ENCODE measurements around the gene BRIP1. TPM values are rescaled to one million over a fixed set of nuclear protein-coding genes. Genes with fewer than 3 reads are reported as not detected.

The BRIP1 gene
- total RNA-seq, 8 experiments from 2014 or later, result 0.50 to 11.9 (median 1.0) TPM

GRCh38 chr17:61662741-61663140 is 200.6 kb downstream of the BRIP1 start:
- in situ Hi-C loops (cut with MboI; ENCODE audit: low pct_unique_long_range_greater_than_20kb in 2 of 9, low sequenced_read_pairs in 9 of 9, unreplicated experiment in 9 of 9), result no loop called here
- no peak overlapping the region for H3K4me3 ChIP-seq
- ATAC-seq (replicated peaks in 6 of 8), result no peak
- no peak overlapping the region for H3K27ac ChIP-seq
- 13 to 100% (median 83%) methylated on average over 1 to 2 of the region's 2 CpGs; no CpG with 5 or more reads in 1 of the 10 experiments for WGBS, 10 experiments
- peaks cover 0 to 8% of the 10 kb centered on the region in 2 donors for H3K4me1 ChIP-seq (replicated peaks in 1 of 2)

DNA sequence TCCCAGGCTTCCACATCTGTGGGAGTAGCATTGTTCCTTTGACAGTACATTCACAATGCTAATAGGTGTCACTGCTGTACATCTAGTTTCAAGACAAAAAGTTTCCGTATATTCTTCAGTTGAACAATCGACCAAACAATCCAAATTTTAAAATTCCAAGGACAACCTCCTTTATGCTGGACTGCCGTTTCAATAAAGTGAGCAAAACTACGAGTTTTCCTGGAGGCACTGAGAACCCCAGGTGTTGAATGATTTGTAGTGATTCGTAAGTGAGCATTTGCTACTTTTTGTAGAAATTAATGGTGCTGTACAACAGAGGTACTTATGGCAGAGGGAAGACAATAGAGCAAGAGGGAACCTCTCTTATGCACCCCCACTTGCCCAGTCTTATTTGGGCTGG is 201.1 kb downstream of the BRIP1 start:
- 5 to 93% (median 82%) methylated on average over 1 to 5 of the region's 5 CpGs for WGBS, 10 experiments
- in situ Hi-C loops (cut with MboI; ENCODE audit: low pct_unique_long_range_greater_than_20kb in 2 of 9, low sequenced_read_pairs in 9 of 9, unreplicated experiment in 9 of 9), result no loop called here
- ATAC-seq (replicated peaks in 6 of 8), result no peak
- H3K4me1 ChIP-seq (replicated peaks in 1 of 2), result peaks cover 0 to 8% of the 10 kb centered on the region in 2 donors
- no peak overlapping the region for H3K27ac ChIP-seq
- H3K4me3 ChIP-seq, result no peak overlapping the region

- ATAC-seq (replicated peaks in 6 of 8), result no peak
- in situ Hi-C loops (cut with MboI; ENCODE audit: low pct_unique_long_range_greater_than_20kb in 2 of 9, low sequenced_read_pairs in 9 of 9, unreplicated experiment in 9 of 9), result no loop called here
- WGBS, 10 experiments, result 30 to 100% (median 69%) methylated on average over 1 to 4 of the region's 4 CpGs; no CpG with 5 or more reads in 1 of the 10 experiments
- peaks cover 0 to 8% of the 10 kb centered on the region in 2 donors for H3K4me1 ChIP-seq (replicated peaks in 1 of 2)
- no peak overlapping the region for H3K27ac ChIP-seq
- no peak overlapping the region for H3K4me3 ChIP-seq
Measured at GRCh38 chr17:61660746-61661485, 202.4 kb downstream of the BRIP1 start.

DNA sequence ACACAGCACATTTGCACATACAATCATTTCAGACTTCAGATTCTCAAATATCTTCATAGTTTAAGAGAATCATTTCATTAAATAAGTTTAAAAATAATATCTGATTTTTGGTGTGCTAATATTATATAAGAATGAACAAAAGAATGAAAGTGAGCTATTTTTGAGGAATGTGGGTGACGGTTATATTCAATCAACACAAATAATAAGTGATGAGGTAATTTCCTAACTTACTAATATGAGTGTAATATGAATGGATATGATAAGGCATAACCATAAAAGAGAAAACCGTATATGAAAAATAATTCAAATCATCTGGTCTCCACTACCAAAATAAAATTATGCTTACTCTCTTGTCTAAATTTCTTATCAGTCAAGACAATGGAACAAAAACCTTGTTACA is 203.9 kb downstream of the BRIP1 start:
- H3K4me3 ChIP-seq, result no peak overlapping the region
- H3K4me1 ChIP-seq (replicated peaks in 1 of 2), result peaks cover 0 to 8% of the 10 kb centered on the region in 2 donors
- H3K27ac ChIP-seq, result no peak overlapping the region
- in situ Hi-C loops (cut with MboI; ENCODE audit: low pct_unique_long_range_greater_than_20kb in 2 of 9, low sequenced_read_pairs in 9 of 9, unreplicated experiment in 9 of 9), result no loop called here
- no peak for ATAC-seq (replicated peaks in 6 of 8)
- 25 to 100% (median 81%) methylated on average over 1 to 2 of the region's 2 CpGs; no CpG with 5 or more reads in 1 of the 10 experiments for WGBS, 10 experiments

DNA sequence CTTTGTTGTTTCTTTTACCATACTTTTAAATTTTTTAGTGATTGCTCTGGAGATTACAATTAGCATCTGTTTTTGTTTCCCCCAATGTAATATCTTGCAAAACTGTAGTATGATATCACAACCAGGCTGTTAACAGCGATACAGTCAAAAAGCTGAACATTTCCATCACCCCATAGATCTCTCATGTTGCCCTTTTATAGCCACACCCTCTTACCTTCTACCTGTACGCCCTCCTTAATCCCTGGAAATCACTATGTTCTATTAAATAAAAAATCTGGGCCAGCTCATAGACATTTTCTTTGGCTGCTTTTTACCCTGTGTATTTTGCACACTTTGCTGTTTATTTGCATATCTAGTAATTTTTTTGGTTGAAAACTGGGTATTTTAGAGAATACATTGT is 205.1 kb downstream of the BRIP1 start:
- Histone ChIP-seq H3K4me3 (no peak overlapping the region), H3K4me1 (replicated peaks in 1 of 2) (peaks cover 0 to 2% of the 10 kb centered on the region in 2 donors), H3K27ac (no peak overlapping the region)
- 31 to 100% (median 75%) methylated on average over 1 to 2 of the region's 2 CpGs; no CpG with 5 or more reads in 1 of the 10 experiments for WGBS, 10 experiments
- ATAC-seq (replicated peaks in 6 of 8), result no peak
- in situ Hi-C loops (cut with MboI; ENCODE audit: low pct_unique_long_range_greater_than_20kb in 2 of 9, low sequenced_read_pairs in 9 of 9, unreplicated experiment in 9 of 9), result no loop called here

- ATAC-seq (replicated peaks in 6 of 8), result no peak
- in situ Hi-C loops (cut with MboI; ENCODE audit: low pct_unique_long_range_greater_than_20kb in 2 of 9, low sequenced_read_pairs in 9 of 9, unreplicated experiment in 9 of 9), result no loop called here
- Histone ChIP-seq H3K27ac (no peak overlapping the region), H3K4me1 (replicated peaks in 1 of 2) (no peaks in the 10 kb centered on the region), H3K4me3 (no peak overlapping the region)
Measured at GRCh38 chr17:61657338-61657737, 206.0 kb downstream of the BRIP1 start.

DNA sequence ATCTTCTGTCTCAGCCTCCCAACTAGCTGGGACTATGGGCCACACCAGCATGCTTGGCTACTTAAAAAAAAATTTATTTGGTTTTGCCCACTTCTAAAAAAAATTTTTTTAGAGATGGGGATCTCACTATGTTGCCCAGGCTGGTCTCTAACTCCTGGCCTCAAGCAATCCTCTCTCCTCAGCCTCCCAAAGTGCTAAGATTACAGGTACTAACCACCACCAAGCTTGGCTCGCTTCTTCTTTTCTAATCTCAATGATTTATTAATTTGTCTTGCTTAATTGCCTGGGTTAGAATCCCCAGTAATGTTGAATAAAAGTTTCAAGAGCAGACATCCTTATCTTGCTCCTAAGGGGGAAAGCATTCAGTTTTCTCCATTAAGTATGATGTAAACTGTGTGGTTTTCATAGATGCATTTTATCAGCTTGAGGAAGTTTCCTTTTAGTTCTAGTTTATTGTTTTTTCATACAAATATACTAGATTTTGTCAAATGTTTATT is 206.6 kb downstream of the BRIP1 start:
- H3K4me3 ChIP-seq, result no peak overlapping the region
- WGBS, 10 experiments, result 22 to 100% (median 83%) methylated on average over 1 of the region's 1 CpG; no CpG with 5 or more reads in 2 of the 10 experiments
- no peaks in the 10 kb centered on the region for H3K4me1 ChIP-seq (replicated peaks in 1 of 2)
- H3K27ac ChIP-seq, result no peak overlapping the region
- no peak for ATAC-seq (replicated peaks in 6 of 8)
- in situ Hi-C loops (cut with MboI; ENCODE audit: low pct_unique_long_range_greater_than_20kb in 2 of 9, low sequenced_read_pairs in 9 of 9, unreplicated experiment in 9 of 9), result no loop called here

DNA sequence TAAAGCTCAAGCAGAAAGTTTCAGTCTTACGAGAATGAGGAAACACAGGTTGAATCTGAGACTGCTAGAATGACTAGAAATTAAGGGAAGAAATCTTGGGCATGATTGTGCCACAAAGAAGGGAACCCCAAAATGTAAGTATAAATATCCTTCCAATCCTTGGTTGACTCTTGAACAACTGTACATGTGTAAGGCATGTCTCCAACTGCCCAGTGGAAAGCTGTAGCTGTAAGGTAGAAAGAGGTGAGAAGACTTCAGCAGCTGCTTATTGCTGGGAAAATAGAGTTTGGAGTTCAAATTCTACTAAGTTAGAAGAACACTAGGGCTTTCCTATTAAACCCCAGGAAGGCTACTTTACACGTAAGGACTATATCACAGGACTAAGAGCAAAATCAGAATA is 212.6 kb downstream of the BRIP1 start:
- 48 to 94% (median 84%) methylated on average over 1 to 2 of the region's 2 CpGs; no CpG with 5 or more reads in 3 of the 10 experiments for WGBS, 10 experiments
- no peak for ATAC-seq (replicated peaks in 6 of 8)
- H3K4me1 ChIP-seq (replicated peaks in 1 of 2), result no peaks in the 10 kb centered on the region
- H3K27ac ChIP-seq, result no peak overlapping the region
- in situ Hi-C loops (cut with MboI; ENCODE audit: low pct_unique_long_range_greater_than_20kb in 2 of 9, low sequenced_read_pairs in 9 of 9, unreplicated experiment in 9 of 9), result no loop called here
- H3K4me3 ChIP-seq, result no peak overlapping the region

- 0 to 88% (median 0%) methylated on average over 1 of the region's 1 CpG; no CpG with 5 or more reads in 3 of the 10 experiments for WGBS, 10 experiments
- Histone ChIP-seq H3K4me1 (replicated peaks in 1 of 2) (no peaks in the 10 kb centered on the region), H3K27ac (no peak overlapping the region), H3K4me3 (no peak overlapping the region)
- in situ Hi-C loops (cut with MboI; ENCODE audit: low pct_unique_long_range_greater_than_20kb in 2 of 9, low sequenced_read_pairs in 9 of 9, unreplicated experiment in 9 of 9), result no loop called here
- no peak for ATAC-seq (replicated peaks in 6 of 8)
Measured at GRCh38 chr17:61648587-61648986, 214.7 kb downstream of the BRIP1 start.

DNA sequence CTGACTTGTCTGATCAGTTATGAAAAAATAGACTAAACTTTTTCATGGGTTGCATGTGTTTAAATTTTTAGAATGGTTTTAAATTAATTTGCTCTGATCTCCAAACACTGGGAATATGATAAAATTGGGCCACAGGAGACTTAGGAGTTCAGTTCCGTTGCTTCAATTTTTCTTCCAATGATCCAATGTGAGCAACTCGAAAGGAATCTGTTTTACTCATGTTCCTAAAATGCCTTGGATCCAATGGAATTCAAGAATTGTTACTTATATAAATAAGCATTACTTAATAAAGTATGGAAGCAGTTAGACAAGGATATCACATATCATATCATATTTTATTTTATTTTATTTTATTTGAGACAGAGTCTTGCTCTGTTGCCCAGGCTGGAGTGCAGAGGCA is 216.3 kb downstream of the BRIP1 start:
- no peaks in the 10 kb centered on the region for H3K4me1 ChIP-seq (replicated peaks in 1 of 2)
- no peak for ATAC-seq (replicated peaks in 6 of 8)
- H3K4me3 ChIP-seq, result no peak overlapping the region
- 17 to 100% (median 70%) methylated on average over 1 to 2 of the region's 2 CpGs; no CpG with 5 or more reads in 2 of the 10 experiments for WGBS, 10 experiments
- H3K27ac ChIP-seq, result no peak overlapping the region
- in situ Hi-C loops (cut with MboI; ENCODE audit: low pct_unique_long_range_greater_than_20kb in 2 of 9, low sequenced_read_pairs in 9 of 9, unreplicated experiment in 9 of 9), result no loop called here

DNA sequence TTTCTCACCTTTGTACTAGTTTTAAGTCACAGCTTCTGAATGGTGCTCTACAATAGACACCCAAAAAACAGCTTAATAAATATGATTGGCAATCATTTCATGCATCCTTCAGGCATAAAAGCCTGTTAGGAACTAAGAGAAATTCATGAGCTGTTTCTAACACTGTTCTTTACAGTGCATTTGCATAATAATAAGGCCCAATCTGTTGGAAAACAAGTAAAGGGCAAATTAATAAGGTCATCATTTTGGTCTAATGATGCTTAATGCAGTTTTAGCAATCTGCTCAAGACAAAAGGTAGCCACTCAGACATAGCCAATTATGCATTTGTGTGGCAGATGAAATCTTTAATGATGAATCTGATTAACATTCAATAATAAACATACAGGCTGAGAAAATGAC is 216.8 kb downstream of the BRIP1 start:
- no peak overlapping the region for H3K27ac ChIP-seq
- no peaks in the 10 kb centered on the region for H3K4me1 ChIP-seq (replicated peaks in 1 of 2)
- in situ Hi-C loops (cut with MboI; ENCODE audit: low pct_unique_long_range_greater_than_20kb in 2 of 9, low sequenced_read_pairs in 9 of 9, unreplicated experiment in 9 of 9), result no loop called here
- ATAC-seq (replicated peaks in 6 of 8), result no peak
- H3K4me3 ChIP-seq, result no peak overlapping the region

DNA sequence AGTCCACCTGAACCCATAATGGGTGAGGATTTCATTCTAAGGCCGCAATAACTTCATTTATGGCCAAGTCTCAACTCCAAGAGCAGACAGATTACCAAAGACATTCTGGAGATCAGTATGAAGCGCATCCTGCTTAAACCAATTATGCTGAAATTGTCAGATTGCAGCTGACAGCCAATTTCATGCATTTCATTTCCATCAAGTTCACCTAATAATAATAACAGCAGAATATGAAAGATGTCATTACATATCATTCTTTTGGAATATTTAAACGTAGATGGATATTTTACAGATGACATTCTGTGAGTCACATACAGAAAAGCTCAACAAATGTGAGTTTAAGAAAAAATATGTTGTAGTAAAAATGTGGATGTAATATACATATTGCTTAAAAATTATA is 217.4 kb downstream of the BRIP1 start:
- in situ Hi-C loops (cut with MboI; ENCODE audit: low pct_unique_long_range_greater_than_20kb in 2 of 9, low sequenced_read_pairs in 9 of 9, unreplicated experiment in 9 of 9), result no loop called here
- H3K27ac ChIP-seq, result no peak overlapping the region
- H3K4me3 ChIP-seq, result no peak overlapping the region
- 25 to 100% (median 66%) methylated on average over 1 to 3 of the region's 3 CpGs for WGBS, 10 experiments
- no peak for ATAC-seq (replicated peaks in 6 of 8)
- H3K4me1 ChIP-seq (replicated peaks in 1 of 2), result no peaks in the 10 kb centered on the region

- WGBS, 10 experiments, result 33 to 90% (median 80%) methylated on average over 1 to 2 of the region's 2 CpGs
- in situ Hi-C loops (cut with MboI; ENCODE audit: low pct_unique_long_range_greater_than_20kb in 2 of 9, low sequenced_read_pairs in 9 of 9, unreplicated experiment in 9 of 9), result no loop called here
Measured at GRCh38 chr17:61644800-61645774, 218.2 kb downstream of the BRIP1 start.

More at GRCh38 chr17:61644800-61645774, 218.2 kb downstream of the BRIP1 start:
- Histone ChIP-seq H3K4me1 (replicated peaks in 1 of 2) (no peaks in the 10 kb centered on the region), H3K27ac (no peak overlapping the region), H3K4me3 (no peak overlapping the region)
- ATAC-seq (replicated peaks in 6 of 8), result no peak

Measured in motor neuron (in vitro differentiated cells).